UCSD-AML1 (cell line): ENCODE measurements around the gene TEX55.
"Not testable (repeated sequence)": the region's sequence is repeated elsewhere in the genome, so short reads cannot be mapped to it uniquely, and the experiment has no call there.

Source experiments
- DNase-seq: peaks from one replicate; lab custom pipeline; 2025; ENCODE audit not compliant: unreplicated experiment; lab: John Stamatoyannopoulos, UW

Gene TEX55

GRCh38 chr3:119160361-119160760 is 14.4 kb downstream of the TEX55 start:
- DNase-seq: no peak

GRCh38 chr3:119160815-119161214 is 14.8 kb downstream of the TEX55 start:
- DNase-seq: no peak

- no peak for DNase-seq
Observed at GRCh38 chr3:119161240-119161639, 15.3 kb downstream of the TEX55 start.

- not testable (repeated sequence) for DNase-seq
Observed at GRCh38 chr3:119164745-119165144, 18.8 kb downstream of the TEX55 start.

- no peak for DNase-seq
Observed at GRCh38 chr3:119170821-119171220, 24.9 kb downstream of the TEX55 start.

GRCh38 chr3:119173325-119173724 is 27.4 kb downstream of the TEX55 start, which contains the start of gene UPK1B:
Gene UPK1B (plus strand): TSS chr3:119173598. CDS start chr3:119186742, 13,144 bp downstream.
- peak; percentile 19 for DNase-seq

GRCh38 chr3:119175872-119176756 is 30.1 kb downstream of the TEX55 start:
- no peak for DNase-seq

- no peak for DNase-seq
Observed at GRCh38 chr3:119176778-119177177, 30.8 kb downstream of the TEX55 start.

GRCh38 chr3:119177321-119177720 is 31.4 kb downstream of the TEX55 start:
- DNase-seq: no peak

GRCh38 chr3:119181765-119182164 is 35.8 kb downstream of the TEX55 start:
- no peak for DNase-seq

- DNase-seq: no peak
Observed at GRCh38 chr3:119184111-119184510, 38.1 kb downstream of the TEX55 start.

- DNase-seq: no peak
Observed at GRCh38 chr3:119184796-119185570, 39.0 kb downstream of the TEX55 start.

GRCh38 chr3:119187266-119187665 is 41.3 kb downstream of the TEX55 start:
- no peak for DNase-seq

GRCh38 chr3:119191800-119192199 is 45.8 kb downstream of the TEX55 start:
- no peak for DNase-seq

- DNase-seq: no peak
Observed at GRCh38 chr3:119194237-119195150, 48.5 kb downstream of the TEX55 start.

- no peak for DNase-seq
Observed at GRCh38 chr3:119195151-119195476, 49.1 kb downstream of the TEX55 start.

GRCh38 chr3:119195911-119196310 is 49.9 kb downstream of the TEX55 start:
- DNase-seq: no peak
